GM12875 (cell line): Measurements from ENCODE around the gene IKZF1.

ENCODE experiments used
- H3K4me3 ChIP-seq: one replicate; pipeline ENCODE4 v1.5.1; 2011; ENCODE audit warnings: low read depth, low read length, control low read depth
- CTCF ChIP-seq: IDR thresholded peaks from 2 replicates; pipeline ENCODE4 v1.5.1; 2011; ENCODE audit warnings: low read depth, mild to moderate bottlenecking, control low read depth, inconsistent platforms, low read length, moderate library complexity, borderline replicate concordance; ENCODE audit not compliant: insufficient read depth

Gene IKZF1

GRCh38 chr7:50423860-50424259, 119.3 kb downstream of the IKZF1 start:
- H3K4me3 ChIP-seq, result no peak overlapping the region
- no peak for TF ChIP-seq CTCF

- H3K4me3 ChIP-seq, result no peak overlapping the region
- TF ChIP-seq CTCF, result no peak
Observed at GRCh38 chr7:50425318-50425717, 120.8 kb downstream of the IKZF1 start.

- TF ChIP-seq CTCF, result no peak
- no peak overlapping the region for H3K4me3 ChIP-seq
Observed at GRCh38 chr7:50426280-50427045, 121.9 kb downstream of the IKZF1 start.

- TF ChIP-seq CTCF, result no peak
Observed at GRCh38 chr7:50427518-50427917, 123.0 kb downstream of the IKZF1 start.

GRCh38 chr7:50428911-50429310, 124.4 kb downstream of the IKZF1 start:
- TF ChIP-seq CTCF, result no peak
- H3K4me3 ChIP-seq, result no peak overlapping the region

More at GRCh38 chr7:50427518-50427917, 123.0 kb downstream of the IKZF1 start:
- no peak overlapping the region for H3K4me3 ChIP-seq

GRCh38 chr7:50431316-50431715, 126.8 kb downstream of the IKZF1 start:
- no peak overlapping the region for H3K4me3 ChIP-seq
- no peak for TF ChIP-seq CTCF

GRCh38 chr7:50431722-50432305, 127.3 kb downstream of the IKZF1 start:
- H3K4me3 ChIP-seq, result no peak overlapping the region
- TF ChIP-seq CTCF, result no peak
